IMR-90 (cell line): ENCODE data around the gene GDF15. TPM values are rescaled to one million over a fixed set of nuclear protein-coding genes. Genes with fewer than 3 reads are reported as not detected.
A peak's percentile ranks its signal among the peaks of the same experiment; 100 is the strongest.

Source experiments
- ATAC-seq: fragments of 200-7000 bp; cut with Tn5 transposase; 2 replicates; pipeline ENCODE4 v1.9.1; 2020; ENCODE audit warnings: low read depth, mild to moderate bottlenecking, moderate library complexity
- BruUV-seq: library from RNA; stranded (reverse); fragments of 400-500 nt; replicated peaks from 2 replicates; lab custom pipeline; 2021; lab: Mats Ljungman, UMichigan
- CTCF ChIA-PET: fragments of 300-600 bp; formaldehyde crosslinking; extraction: SDS; loops from one replicate; lab custom pipeline; 2021; ENCODE audit warnings: antibody characterized with exemption; lab: Yijun Ruan, JAX
- POLR2A ChIA-PET: fragments of 300-600 bp; sonication (Branson Sonifier 250); formaldehyde crosslinking; loops from one replicate; lab custom pipeline; 2022; ENCODE audit warnings: antibody characterized with exemption; ENCODE audit not compliant: unreplicated experiment; lab: Charles Lee
- DNase-seq: peaks from one replicate; pipeline ENCODE4 v3.0.0; 2013
- H2AFZ ChIP-seq: replicated peaks from 2 replicates; pipeline ENCODE3; 2013; ENCODE audit warnings: low read length, mild to moderate bottlenecking; ENCODE audit not compliant: poor library complexity
- H2AK5ac ChIP-seq: 2 replicates; pipeline ENCODE4 v1.6.1; 2013; ENCODE audit warnings: low read depth, low read length, inconsistent platforms
- H2AK9ac ChIP-seq: replicated peaks from 2 replicates; pipeline ENCODE3; 2013; ENCODE audit warnings: mild to moderate bottlenecking, low read depth, low read length, moderate library complexity; ENCODE audit not compliant: poor library complexity
- H2BK120ac ChIP-seq: 2 replicates; pipeline ENCODE4 v1.6.1; 2013; ENCODE audit warnings: low read depth, low read length, inconsistent platforms
- H2BK15ac ChIP-seq: 3 replicates; pipeline ENCODE4 v1.6.1; 2013; ENCODE audit warnings: low read depth, low read length, inconsistent platforms
- H2BK20ac ChIP-seq: 2 replicates; pipeline ENCODE4 v1.6.1; 2013; ENCODE audit warnings: low read depth, mild to moderate bottlenecking, inconsistent platforms, low read length, moderate library complexity
- H2BK5ac ChIP-seq: 2 replicates; pipeline ENCODE4 v1.6.1; 2013; ENCODE audit warnings: mild to moderate bottlenecking, low read depth, low read length, inconsistent platforms; ENCODE audit not compliant: poor library complexity, severe bottlenecking
- H3K14ac ChIP-seq: replicated peaks from 2 replicates; pipeline ENCODE4 v1.6.1; 2013; ENCODE audit warnings: low read depth, low read length, inconsistent platforms
- H3K18ac ChIP-seq: 2 replicates; pipeline ENCODE4 v1.6.1; 2013; ENCODE audit warnings: low read depth, low read length, control low read depth
- H3K23ac ChIP-seq: 2 replicates; pipeline ENCODE4 v1.6.1; 2013; ENCODE audit warnings: low read depth, low read length, inconsistent platforms
- H3K27ac ChIP-seq: 2 replicates; pipeline ENCODE4 v1.5.1; 2013; ENCODE audit warnings: mild to moderate bottlenecking, control low read depth, low read length; ENCODE audit not compliant: insufficient read depth
- H3K27me3 ChIP-seq: 2 replicates; pipeline ENCODE4 v1.6.1; 2013; ENCODE audit warnings: low read length; ENCODE audit not compliant: control insufficient read depth, insufficient read depth
- H3K36me3 ChIP-seq: 2 replicates; pipeline ENCODE4 v1.6.1; 2013; ENCODE audit warnings: low read length, mixed read lengths; ENCODE audit not compliant: control insufficient read depth, insufficient read depth
- H3K4ac ChIP-seq: 2 replicates; pipeline ENCODE4 v1.6.1; 2013; ENCODE audit warnings: low read depth, low read length, inconsistent platforms
- H3K4me1 ChIP-seq: 2 replicates; pipeline ENCODE4 v1.6.1; 2013; ENCODE audit warnings: low read length, mixed read lengths; ENCODE audit not compliant: control insufficient read depth, insufficient read depth
- H3K4me2 ChIP-seq: 2 replicates; pipeline ENCODE4 v1.6.1; 2013; ENCODE audit warnings: low read depth, mild to moderate bottlenecking, control low read depth, low read length, moderate library complexity
- H3K4me3 ChIP-seq: 2 replicates; pipeline ENCODE4 v1.5.1; 2013; ENCODE audit warnings: low read depth, mild to moderate bottlenecking, control low read depth, low read length, moderate library complexity; ENCODE audit not compliant: insufficient read depth
- H3K56ac ChIP-seq: 2 replicates; pipeline ENCODE4 v1.6.1; 2013; ENCODE audit warnings: low read length, inconsistent platforms; ENCODE audit not compliant: insufficient read depth; ENCODE audit errors: extremely low read depth
- H3K79me1 ChIP-seq, 2 experiments: 2 replicates each; pipeline ENCODE4 v1.6.1; 2013; ENCODE audit warnings: low read length in 2 of 2, inconsistent platforms in 1 of 2, low read depth in 1 of 2
- H3K9ac ChIP-seq: 2 replicates; pipeline ENCODE4 v1.6.1; 2013; ENCODE audit warnings: low read depth, low read length, control low read depth
- H3K9me1 ChIP-seq: 2 replicates; pipeline ENCODE4 v1.6.1; 2013; ENCODE audit warnings: low read length, inconsistent platforms; ENCODE audit not compliant: insufficient read depth
- H3K9me3 ChIP-seq: 2 replicates; pipeline ENCODE4 v1.6.1; 2013; ENCODE audit warnings: low read length; ENCODE audit not compliant: control insufficient read depth, insufficient read depth
- H4K20me1 ChIP-seq: 2 replicates; pipeline ENCODE4 v1.6.1; 2013; ENCODE audit warnings: low read length, inconsistent platforms; ENCODE audit not compliant: insufficient read depth
- H4K5ac ChIP-seq: 2 replicates; pipeline ENCODE4 v1.6.1; 2013; ENCODE audit warnings: mild to moderate bottlenecking, low read depth, low read length, control low read depth
- H4K8ac ChIP-seq, 2 experiments: 2 replicates each; pipeline ENCODE4 v1.6.1; 2013; ENCODE audit warnings: low read depth in 2 of 2, low read length in 2 of 2, control low read depth in 1 of 2, inconsistent platforms in 1 of 2
- H4K91ac ChIP-seq: 2 replicates; pipeline ENCODE4 v1.6.1; 2013; ENCODE audit warnings: low read depth, low read length, inconsistent platforms; ENCODE audit not compliant: insufficient read depth
- BHLHE40 ChIP-seq: fragments of 150-350 bp; IDR thresholded peaks from 2 replicates; pipeline ENCODE4 v1.6.1; 2016; ENCODE audit warnings: mild to moderate bottlenecking, low read depth, low read length
- CEBPB ChIP-seq: IDR thresholded peaks from 2 replicates; pipeline ENCODE4 v1.6.1; 2012; ENCODE audit warnings: low read depth, low read length, improper control_type of control experiment
- CHD1 ChIP-seq: IDR thresholded peaks from 2 replicates; pipeline ENCODE4 v1.6.1; 2012; ENCODE audit warnings: low read depth, low read length, improper control_type of control experiment
- FOS ChIP-seq: fragments of 150-350 bp; IDR thresholded peaks from 2 replicates; pipeline ENCODE4 v1.6.1; 2016; ENCODE audit warnings: low read depth, low read length
- NFE2L2 ChIP-seq: fragments of 150-350 bp; IDR thresholded peaks from 2 replicates; pipeline ENCODE4 v1.6.1; 2016; ENCODE audit warnings: low read depth, mild to moderate bottlenecking, low read length
- POLR2A ChIP-seq: IDR thresholded peaks from 2 replicates; pipeline ENCODE4 v1.6.1; 2012; ENCODE audit warnings: mild to moderate bottlenecking, low read depth, low read length
- RAD21 ChIP-seq: IDR thresholded peaks from 2 replicates; pipeline ENCODE4 v1.6.1; 2012; ENCODE audit warnings: low read length, improper control_type of control experiment
- RCOR1 ChIP-seq: IDR thresholded peaks from 2 replicates; pipeline ENCODE4 v1.6.1; 2012; ENCODE audit warnings: mild to moderate bottlenecking, low read length, improper control_type of control experiment; ENCODE audit not compliant: insufficient replicate concordance
- SMC3 ChIP-seq: fragments of 150-350 bp; IDR thresholded peaks from 2 replicates; pipeline ENCODE4 v1.6.1; 2016; ENCODE audit warnings: low read depth, mild to moderate bottlenecking, antibody characterized with exemption, low read length, moderate library complexity
- WGBS, 2 experiments: methylation state at CpG; one replicate each; pipeline versions ENCODE4 v1.1.5 to v1.1.7; 2013; ENCODE audit warnings: missing lambda C conversion rate in 2 of 2; ENCODE audit not compliant: insufficient read length in 1 of 2; ENCODE audit errors: extremely low coverage in 2 of 2; 5-methylcytosine and 5-hydroxymethylcytosine counted together
- dilution Hi-C: fragments of 300-500 bp; cut with HindIII; formaldehyde crosslinking; loops from one replicate; pipeline ENCODE4 v1.14.3; 2018; ENCODE audit warnings: low sequenced_read_pairs; ENCODE audit not compliant: unreplicated experiment
- in situ Hi-C: fragments of 300-500 bp; cut with MboI; formaldehyde crosslinking; loops from 3 replicates; pipeline ENCODE4 v1.14.3; 2019; ENCODE audit warnings: low sequenced_read_pairs, inconsistent platforms, mixed read lengths
- intact Hi-C: fragments of 100-400 bp; cut with micrococcal nuclease; formaldehyde crosslinking; loops from 2 replicates; pipeline ENCODE4 v1.10.0; 2022
- polyA plus RNA-seq, 3 experiments: library from polyadenylated mRNA; depleted of rRNA; stranded (reverse); fragments of >200 nt; gene quantifications; 2 replicates each; pipeline ENCODE4 v1.2.3, GENCODE V29; 2012; ENCODE audit warnings: low replicate concordance in 1 of 3
- total RNA-seq: library from RNA; depleted of rRNA; stranded (reverse); fragments of >200 nt; gene quantifications from 2 replicates; pipeline ENCODE4 v1.2.3, GENCODE V29; 2012

The GDF15 gene
- total and polyA plus RNA-seq, 2 of the 4 experiments (the other 2 are of a cell fraction): 5.6 to 49.8 TPM

DNA sequence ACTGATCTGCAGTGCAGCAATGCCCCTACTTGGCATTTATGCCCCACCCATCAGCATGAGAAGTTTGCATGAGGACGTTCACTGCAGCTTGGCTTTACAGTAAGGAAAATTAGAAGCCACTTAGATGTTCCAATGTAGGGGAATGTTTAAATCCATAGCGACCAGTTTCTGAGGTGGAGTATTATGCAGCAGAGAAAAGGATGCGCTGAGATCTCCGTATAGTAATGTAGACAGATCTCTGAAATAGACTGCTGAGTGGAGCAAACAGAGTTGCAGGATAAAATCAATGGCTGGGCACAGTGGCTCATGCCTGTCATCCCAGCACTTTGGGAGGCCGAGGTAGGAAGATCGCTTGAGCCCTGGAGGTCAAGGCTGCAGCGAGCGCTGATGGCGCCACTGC, 35.5 kb upstream of the GDF15 start:
- H4K5ac ChIP-seq: no peak overlapping the region
- H3K9me1 ChIP-seq: peaks cover 3% of the 10 kb centered on the region; the same call in 1 of the 2 replicates
- POLR2A ChIA-PET: no interaction called here
- no peaks in the 10 kb centered on the region for H4K20me1 ChIP-seq
- BruUV-seq: no TSS peak
- no peak overlapping the region for H3K4ac ChIP-seq
- in situ Hi-C loops: loop anchor here (5.0 kb wide), 1 partner anchor 57 kb away; no protein-coding TSS in a partner anchor
- 94% methylated on average over 6 of the region's 9 CpGs; no CpG with 5 or more reads in 1 of the 2 experiments for WGBS, 2 experiments
- H2AK9ac ChIP-seq: no peak overlapping the region
- dilution Hi-C loops: no loop called here
- H2BK15ac ChIP-seq: no peak overlapping the region; the same call in 2 of the 3 replicates
- H3K27ac ChIP-seq: no peak overlapping the region
- ATAC-seq: no peak
- intact Hi-C loops: no loop called here
- no peak overlapping the region for H2AFZ ChIP-seq
- H3K27me3 ChIP-seq: no peaks in the 10 kb centered on the region
- no peak overlapping the region for H3K9ac ChIP-seq
- H3K18ac ChIP-seq: no peak overlapping the region
- TF ChIP-seq SMC3 (no peak), FOS (no peak), RAD21 (no peak), BHLHE40 (no peak), NFE2L2 (no peak), POLR2A (no peak), CEBPB (no peak), CHD1 (no peak), RCOR1 (no peak)
- H3K4me2 ChIP-seq: no peak overlapping the region
- no peak overlapping the region for H3K4me3 ChIP-seq
- DNase-seq: no peak
- CTCF ChIA-PET: interaction anchor here (3.2 kb wide), 1 partner anchor 60 kb away, joined by 16 read pairs; no protein-coding TSS in a partner anchor
- peaks cover 0 to 4% of the 10 kb centered on the region in 2 experiments; a peak in 1 of 4 replicates for H3K79me1 ChIP-seq
- H4K8ac ChIP-seq: no peak overlapping the region
- no peak overlapping the region for H3K14ac ChIP-seq
- peak overlapping the region; percentile 45; the same call in 1 of the 2 replicates for H2BK20ac ChIP-seq
- no peaks in the 10 kb centered on the region for H3K9me3 ChIP-seq
- H2BK120ac ChIP-seq: no peak overlapping the region
- no peak overlapping the region for H2AK5ac ChIP-seq
- no peak overlapping the region for H3K56ac ChIP-seq
- no peak overlapping the region for H3K23ac ChIP-seq
- no peaks in the 10 kb centered on the region; the same call in 1 of the 2 replicates for H3K4me1 ChIP-seq
- peaks cover 7% of the 10 kb centered on the region; the same call in 1 of the 2 replicates for H3K36me3 ChIP-seq
- no peak overlapping the region for H4K91ac ChIP-seq
- no peak overlapping the region for H2BK5ac ChIP-seq
